GM12873 (cell line): ENCODE measurements around the gene ARAP1.

Experiments
- CTCF ChIP-seq: IDR thresholded peaks from 2 replicates; pipeline ENCODE4 v1.5.1; 2012; ENCODE audit warnings: low read depth, mild to moderate bottlenecking, moderate library complexity, low read length, control low read depth; ENCODE audit not compliant: insufficient read depth; ENCODE audit errors: missing control alignments

ARAP1 gene

GRCh38 chr11:72752088-72752914, at the start of gene ARAP1:
Gene ARAP1, minus strand, starts transcription at chr11:72752408. Its CDS starts 25,280 bp downstream, at chr11:72727128.
- TF ChIP-seq CTCF, result peak; percentile 18

GRCh38 chr11:72799441-72799840, 47.2 kb upstream of the ARAP1 start:
- no peak for TF ChIP-seq CTCF

GRCh38 chr11:72798361-72798760, 46.2 kb upstream of the ARAP1 start:
- no peak for TF ChIP-seq CTCF

GRCh38 chr11:72793425-72794367, 41.5 kb upstream of the ARAP1 start, which contains the start of gene STARD10:
Gene STARD10, minus strand, starts transcription at chr11:72794047. Its CDS starts 12,866 bp downstream, at chr11:72781181.
- TF ChIP-seq CTCF, result peak; percentile 92

GRCh38 chr11:72793076-72793424, 40.8 kb upstream of the ARAP1 start:
- TF ChIP-seq CTCF, result no peak

- no peak for TF ChIP-seq CTCF
Observed at GRCh38 chr11:72792437-72793021, 40.3 kb upstream of the ARAP1 start.
